A673 (cell line): ENCODE measurements around the gene CNPY3. TPM values are rescaled to one million over a fixed set of nuclear protein-coding genes. Genes with fewer than 3 reads are reported as not detected.
"Not testable (repeated sequence)": the region's sequence is repeated elsewhere in the genome, so short reads cannot be mapped to it uniquely, and the experiment has no call there.

Experiments
- BruUV-seq: library from RNA; stranded (reverse); fragments of 400-500 nt; replicated peaks from 2 replicates; lab custom pipeline; 2021; lab: Mats Ljungman, UMichigan
- CTCF ChIA-PET: fragments of 300-600 bp; sonication (Branson Sonifier 250); formaldehyde crosslinking; loops from one replicate; lab custom pipeline; 2022; ENCODE audit warnings: antibody characterized with exemption; lab: Charles Lee
- POLR2A ChIA-PET: fragments of 300-600 bp; sonication (Branson Sonifier 250); formaldehyde crosslinking; loops from one replicate; lab custom pipeline; 2022; ENCODE audit warnings: antibody characterized with exemption; ENCODE audit not compliant: low non-redundant PET; lab: Charles Lee
- DNase-seq: peaks from one replicate; pipeline ENCODE4 v3.0.0-alpha.2; 2015; ENCODE audit warnings: low spot score
- H3K27ac ChIP-seq: fragments of 200-600 bp; sonication (generic); 2 replicates; pipeline ENCODE4 v1.5.1; 2016; ENCODE audit warnings: mixed run types, low read depth, mild to moderate bottlenecking, mixed read lengths, antibody characterized with exemption, low read length; ENCODE audit not compliant: poor library complexity, severe bottlenecking
- H3K27me3 ChIP-seq: fragments of 200-600 bp; sonication (generic); replicated peaks from 2 replicates; pipeline ENCODE4 v1.6.1; 2017; ENCODE audit warnings: mixed run types, low read depth, mild to moderate bottlenecking, mixed read lengths, antibody characterized with exemption, low read length; ENCODE audit not compliant: insufficient read depth, poor library complexity
- H3K36me3 ChIP-seq: fragments of 200-600 bp; sonication (generic); 2 replicates; pipeline ENCODE4 v1.6.1; 2016; ENCODE audit warnings: mixed run types, mild to moderate bottlenecking, mixed read lengths, antibody characterized with exemption, low read length; ENCODE audit not compliant: insufficient read depth, poor library complexity, severe bottlenecking
- H3K4me1 ChIP-seq: fragments of 200-600 bp; sonication (generic); 2 replicates; pipeline ENCODE4 v1.6.1; 2017; ENCODE audit warnings: mixed run types, mild to moderate bottlenecking, mixed read lengths, antibody characterized with exemption, low read length; ENCODE audit not compliant: insufficient read depth, poor library complexity, severe bottlenecking
- H3K4me3 ChIP-seq: fragments of 200-600 bp; sonication (generic); 2 replicates; pipeline ENCODE4 v1.5.1; 2016; ENCODE audit warnings: low read depth, mixed run types, mild to moderate bottlenecking, mixed read lengths, low read length; ENCODE audit not compliant: poor library complexity, severe bottlenecking
- H3K9me3 ChIP-seq: fragments of 200-600 bp; sonication (generic); 2 replicates; pipeline ENCODE4 v1.6.1; 2016; ENCODE audit warnings: mixed run types, low read depth, mild to moderate bottlenecking, mixed read lengths, antibody characterized with exemption, low read length; ENCODE audit not compliant: poor library complexity, severe bottlenecking
- CTCF ChIP-seq: fragments of 300-800, 200-600 bp; sonication (generic); conservative IDR thresholded peaks from 2 replicates; pipeline ENCODE4 v1.5.1; 2017; ENCODE audit warnings: low read depth, mild to moderate bottlenecking, antibody characterized with exemption, low read length, moderate library complexity, mixed read lengths
- EZH2 ChIP-seq: fragments of 200-600 bp; sonication (generic); IDR thresholded peaks from 2 replicates; pipeline ENCODE4 v1.6.1; 2017; ENCODE audit warnings: borderline replicate concordance, low read depth, mild to moderate bottlenecking, mixed read lengths, antibody characterized with exemption, low read length; ENCODE audit not compliant: poor library complexity, severe bottlenecking
- intact Hi-C: fragments of 100-400 bp; cut with micrococcal nuclease; formaldehyde crosslinking; loops from one replicate; pipeline ENCODE4 v1.10.0; 2022; ENCODE audit not compliant: unreplicated experiment
- total RNA-seq: library from RNA; stranded (reverse); gene quantifications from 2 replicates; pipeline ENCODE4 v1.2.3, GENCODE V29; 2021

Gene CNPY3
- total RNA-seq, 1 experiment from 2014 or later: 37.7 TPM

DNA sequence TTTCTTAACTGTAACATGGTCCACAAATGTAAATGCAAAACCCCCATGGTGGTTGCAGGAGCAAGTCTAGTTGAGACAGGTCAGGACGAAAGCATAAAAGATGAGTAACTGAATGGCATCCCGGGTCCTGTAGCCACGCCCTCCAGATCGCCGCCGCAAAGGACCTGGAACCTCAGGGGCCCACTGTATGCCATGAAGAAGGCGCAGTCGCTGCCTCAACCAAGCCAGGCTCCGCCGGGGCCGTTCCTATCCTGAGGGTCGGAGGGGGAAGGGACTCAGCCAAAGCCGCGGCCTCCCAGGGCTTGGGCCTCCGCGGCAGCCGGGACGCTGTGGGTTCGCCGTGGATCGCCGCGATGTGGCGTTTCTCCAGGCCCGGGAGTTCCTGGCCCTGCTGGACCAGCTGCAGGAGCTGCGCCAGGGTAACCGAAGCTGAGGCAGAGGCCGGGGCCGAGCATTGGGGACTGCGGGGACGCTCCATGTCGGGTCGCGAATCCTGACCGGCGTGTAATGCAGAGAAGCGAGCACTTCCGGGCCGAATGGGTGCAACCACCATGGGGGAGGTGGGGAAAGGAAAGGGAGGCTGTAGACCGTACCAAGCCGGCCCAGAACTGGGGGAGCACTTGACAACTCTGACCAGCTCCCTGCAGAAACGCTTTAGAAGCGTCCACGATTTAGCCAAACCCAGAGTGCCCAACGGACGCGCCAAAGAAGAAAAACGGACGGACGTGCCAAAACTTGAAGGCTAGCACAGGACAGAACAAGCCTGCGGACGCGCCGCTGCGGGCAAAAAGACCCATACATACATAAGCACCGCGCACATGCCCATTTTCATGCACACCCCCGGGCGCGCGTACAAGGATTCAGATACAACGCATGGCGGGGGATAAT is 38.7 kb upstream of the CNPY3 start:
- Histone ChIP-seq H3K9me3 (no peaks in the 10 kb centered on the region), H3K4me3 (peak overlapping the region; percentile 75), H3K4me1 (peaks cover 5% of the 10 kb centered on the region), H3K27me3 (no peaks in the 10 kb centered on the region), H3K27ac (peak overlapping the region; percentile 90), H3K36me3 (peaks cover 13% of the 10 kb centered on the region)
- BruUV-seq: TSS peak; percentile 90
- peak; percentile 97 for DNase-seq
- TF ChIP-seq EZH2 (no peak), CTCF (no peak)
- CTCF ChIA-PET: interaction anchor here (0.6 kb wide), 1 partner anchor 1156 kb away, joined by 4 read pairs; no protein-coding TSS in a partner anchor
- POLR2A ChIA-PET: interaction anchor here (0.5 kb wide), 1 partner anchor 8 kb away, joined by 3 read pairs; no protein-coding TSS in a partner anchor
- intact Hi-C loops: loop anchor here (10.0 kb wide), 1 partner anchor 816 kb away; no protein-coding TSS in a partner anchor

GRCh38 chr6:42891199-42891722 is 38.0 kb upstream of the CNPY3 start:
- POLR2A ChIA-PET: interaction anchor here (0.5 kb wide), 1 partner anchor 9 kb away, joined by 3 read pairs; no protein-coding TSS in a partner anchor
- DNase-seq: no peak
- Histone ChIP-seq H3K4me3 (peak overlapping the region; percentile 75), H3K9me3 (no peaks in the 10 kb centered on the region), H3K36me3 (peaks cover 6% of the 10 kb centered on the region), H3K27me3 (no peaks in the 10 kb centered on the region), H3K27ac (peak overlapping the region; percentile 90), H3K4me1 (peaks cover 10% of the 10 kb centered on the region)
- CTCF ChIA-PET: interaction anchor here (0.7 kb wide), 1 partner anchor 12 kb away, joined by 4 read pairs; the partner anchor contains the start of gene RPL7L1
- intact Hi-C loops: loop anchor here (10.0 kb wide), 1 partner anchor 816 kb away; no protein-coding TSS in a partner anchor
- BruUV-seq: no TSS peak
- TF ChIP-seq EZH2: no peak
- TF ChIP-seq CTCF: no peak

DNA sequence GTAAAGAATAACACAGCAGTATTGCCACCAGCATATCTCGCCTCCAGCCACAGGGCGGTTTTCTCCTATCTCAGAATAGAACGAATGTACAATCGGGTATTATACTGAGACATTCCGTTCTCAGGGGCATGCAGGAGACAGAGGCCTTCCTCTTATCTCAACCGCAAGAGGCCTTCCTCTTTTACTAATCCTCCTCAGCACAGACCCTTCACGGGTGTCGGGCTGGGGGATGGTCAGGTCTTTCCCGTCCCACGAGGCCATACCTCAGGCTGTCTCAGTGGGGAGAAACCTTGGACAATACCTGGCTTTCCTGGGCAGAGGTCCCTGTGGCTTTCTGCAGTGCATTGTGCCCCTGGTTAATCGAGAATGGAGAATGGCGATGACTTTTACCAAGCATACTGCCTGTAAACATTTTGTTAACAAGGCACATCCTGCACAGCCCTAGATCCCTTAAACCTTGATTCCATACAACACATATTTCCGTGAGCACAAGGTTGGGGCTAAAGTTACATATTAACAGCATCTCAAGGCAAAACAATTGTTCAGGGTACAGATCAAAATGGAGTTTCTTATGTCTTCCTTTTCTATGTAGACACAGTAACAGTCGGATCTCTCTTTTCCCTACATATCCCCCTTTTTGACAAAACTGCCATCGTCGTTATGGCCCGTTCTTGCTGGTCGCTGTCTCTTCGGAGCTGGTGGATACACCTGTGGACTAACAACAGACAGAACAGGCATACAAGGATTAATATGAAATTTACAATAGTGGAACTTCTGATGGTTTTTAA is 35.0 kb upstream of the CNPY3 start:
- POLR2A ChIA-PET, CTCF ChIA-PET, DNase-seq, H3K9me3 ChIP-seq, H3K27me3 ChIP-seq, H3K36me3 ChIP-seq, H3K4me3 ChIP-seq, H3K27ac ChIP-seq, BruUV-seq: not testable (repeated sequence)
- intact Hi-C loops: loop anchor here (10.0 kb wide), 1 partner anchor 819 kb away; no protein-coding TSS in a partner anchor
- peaks cover 17% of the 10 kb centered on the region for H3K4me1 ChIP-seq
